Hematopoietic multipotent progenitor cell treated with erythropoietin and hydrocortisone succinate and interleukin-3 and kit ligand, for 15 days (in vitro differentiated cells): ENCODE measurements around the gene NUDT14.

Experiments
- DNase-seq: peaks from one replicate; pipeline ENCODE4 v3.0.0-alpha.2; 2015; ENCODE audit warnings: low spot score

Gene NUDT14

DNA sequence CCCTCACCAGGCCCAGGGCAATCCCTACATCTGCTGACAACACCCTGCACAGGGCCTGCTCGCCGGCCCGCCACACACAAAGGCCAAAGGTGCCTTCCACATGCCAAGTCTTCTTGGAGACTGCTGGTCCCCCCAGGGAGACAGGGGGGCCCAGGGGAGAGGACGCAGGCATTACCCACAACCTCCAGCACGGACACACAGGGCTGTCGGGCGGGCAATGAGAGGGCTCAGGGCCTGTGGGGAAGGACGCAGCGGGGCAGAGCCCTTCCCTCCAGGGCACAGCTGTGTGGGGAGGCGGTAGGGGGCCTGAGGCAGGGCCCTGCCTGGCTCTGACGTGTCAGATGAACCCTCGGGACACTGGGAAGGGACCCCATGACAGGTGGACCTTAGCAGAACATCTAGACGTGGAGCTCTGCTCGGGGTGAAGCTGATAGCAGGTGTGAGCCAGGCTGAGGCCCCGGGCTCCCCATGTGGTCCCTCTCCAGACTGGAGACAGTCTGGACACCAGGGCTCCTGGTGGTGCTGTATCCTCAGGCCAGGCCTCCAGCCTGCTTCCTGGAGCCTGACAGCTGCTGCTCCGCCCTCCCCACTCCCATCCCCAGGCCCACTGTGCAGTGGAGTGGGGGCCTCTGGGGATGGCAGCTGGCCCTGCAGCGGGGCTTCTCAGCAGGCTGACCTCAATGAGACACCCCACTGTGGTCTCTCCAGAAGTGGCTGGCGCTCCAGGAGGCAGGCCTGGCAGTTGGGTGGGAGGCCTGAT is 31.6 kb upstream of the NUDT14 start:
- DNase-seq = no peak

DNA sequence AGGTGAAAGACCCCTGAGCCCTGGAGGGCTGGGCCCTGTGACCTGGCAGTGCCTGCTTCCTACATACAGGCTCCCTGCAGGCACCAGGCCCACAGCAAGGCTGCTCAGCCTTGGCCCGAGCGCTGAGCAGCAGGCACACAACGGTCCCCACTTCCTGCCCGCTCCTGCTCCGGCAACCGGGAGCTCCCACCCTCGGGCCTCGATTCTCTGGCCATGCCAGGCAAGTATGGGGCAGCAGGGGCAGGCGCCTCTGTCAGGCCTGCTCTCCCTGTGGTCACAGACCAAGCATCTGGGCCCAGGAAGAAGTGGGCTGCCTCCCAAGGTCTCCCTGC is 30.6 kb upstream of the NUDT14 start:
- DNase-seq = no peak

GRCh38 chr14:105211086-105211757 is 30.1 kb upstream of the NUDT14 start:
- no peak for DNase-seq

GRCh38 chr14:105210266-105211025 is 29.3 kb upstream of the NUDT14 start:
- DNase-seq = no peak

DNA sequence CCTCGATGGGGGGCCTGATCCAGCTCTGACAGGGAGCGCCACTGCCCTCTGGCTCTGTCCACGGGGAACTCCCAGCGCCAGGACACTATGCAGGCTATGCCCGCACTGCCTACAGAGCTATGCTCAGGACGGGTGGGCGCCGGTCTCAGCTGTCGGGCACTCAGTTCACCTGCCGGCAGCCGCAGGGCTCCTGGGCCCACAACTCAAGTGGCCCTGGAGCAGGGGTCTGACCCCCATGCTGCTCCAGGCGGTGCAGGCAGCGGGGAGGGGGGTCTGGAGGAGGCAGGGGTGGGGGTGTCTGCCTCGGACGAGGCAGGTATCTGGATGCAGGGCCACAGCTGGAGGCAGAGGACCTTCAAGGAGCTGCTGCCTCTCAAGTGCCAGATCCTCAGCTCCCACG is 28.5 kb upstream of the NUDT14 start:
- no peak for DNase-seq

DNA sequence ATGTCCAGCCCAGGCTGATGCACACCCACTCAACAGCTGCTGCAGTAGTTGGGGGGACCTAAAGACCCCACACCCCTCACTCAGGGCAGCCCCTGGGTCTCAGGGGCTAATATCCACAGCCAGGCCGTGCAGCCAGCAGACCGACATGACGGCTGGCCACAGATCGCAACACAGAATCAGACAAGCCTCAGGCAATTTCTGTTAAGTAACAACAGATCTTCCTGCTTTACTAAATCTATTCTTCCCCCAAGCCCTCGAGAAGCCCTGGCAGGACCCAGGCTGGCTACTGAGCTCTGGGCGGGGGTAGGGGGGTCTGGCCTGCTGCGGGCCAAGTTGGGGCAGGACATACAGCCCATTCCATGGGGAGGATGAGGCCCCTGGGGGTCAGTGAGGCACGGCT is 28.0 kb upstream of the NUDT14 start:
- DNase-seq = no peak

DNA sequence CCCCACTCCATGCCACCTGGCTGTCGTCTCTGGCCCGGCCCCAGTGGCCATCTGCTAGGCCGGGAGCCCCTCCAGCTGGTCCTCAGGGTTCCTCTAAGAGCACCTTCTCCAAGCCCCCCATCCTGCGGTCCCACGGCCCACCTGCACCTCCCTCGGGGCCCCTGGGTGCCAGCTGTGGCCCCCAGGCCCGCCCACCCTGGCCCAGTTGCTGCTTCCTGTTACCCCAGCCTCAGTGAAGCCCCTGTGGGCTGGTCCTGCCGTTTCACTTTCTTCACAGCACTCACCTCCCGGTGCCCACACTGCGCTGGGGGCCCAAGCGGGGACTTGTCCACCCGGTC is 27.6 kb upstream of the NUDT14 start:
- DNase-seq = no peak

DNA sequence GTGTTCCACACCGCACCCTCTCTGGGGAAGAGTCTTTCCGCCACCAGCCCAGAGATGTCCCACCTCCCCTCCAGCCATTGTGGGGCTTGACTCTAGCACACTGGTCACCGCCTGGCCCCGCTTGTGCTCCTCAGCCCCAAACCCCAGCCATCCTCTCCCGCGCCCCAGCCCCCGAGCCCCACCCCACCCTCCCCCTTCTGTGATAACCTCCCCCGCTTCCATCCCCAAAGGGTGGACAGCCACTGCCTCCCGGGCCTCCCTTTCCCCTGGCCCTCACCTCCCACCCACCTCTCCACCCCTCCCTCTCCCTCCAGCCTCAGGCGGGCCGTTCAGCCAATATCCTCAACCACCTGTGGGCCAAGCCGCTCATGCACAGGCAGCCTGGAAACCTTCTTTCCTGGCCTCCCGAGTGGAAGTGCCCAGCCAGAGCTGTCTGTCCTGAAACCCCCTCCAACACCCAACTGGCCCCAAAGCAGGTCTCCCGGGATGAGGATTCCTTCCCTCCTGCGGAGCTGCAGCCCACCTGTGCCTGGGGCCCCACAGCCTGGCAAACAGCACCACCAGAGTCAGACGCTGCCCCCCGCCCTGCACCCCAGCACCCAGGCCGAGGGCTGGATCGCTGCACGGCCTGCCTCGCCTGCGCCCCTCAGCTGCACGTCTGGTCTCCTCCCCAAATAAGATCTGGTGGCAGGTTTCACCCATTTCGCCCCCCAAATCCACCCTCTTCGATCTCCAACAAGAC is 27.1 kb upstream of the NUDT14 start:
- no peak for DNase-seq

DNA sequence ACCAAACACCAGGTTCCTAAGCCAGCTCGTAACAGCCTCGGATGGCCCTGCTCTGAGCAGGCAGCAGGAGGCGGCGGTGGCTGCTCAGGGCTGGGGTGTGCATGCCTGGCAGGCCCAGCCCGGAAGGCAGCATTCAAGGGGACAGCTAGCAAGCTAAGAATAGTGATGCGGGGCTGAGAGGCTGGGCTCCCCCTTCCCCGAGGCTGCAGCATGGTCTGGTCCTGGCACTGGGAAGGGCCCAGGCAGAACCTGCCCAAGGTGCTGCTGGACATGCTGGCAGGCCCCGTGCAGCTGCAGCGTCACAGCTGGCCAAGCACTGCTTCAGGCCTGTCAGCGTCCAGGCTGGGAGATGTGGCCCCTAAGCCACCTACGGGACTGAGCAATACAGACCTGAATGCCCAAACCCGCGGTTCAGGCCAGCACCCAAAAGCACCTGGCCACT is 26.4 kb upstream of the NUDT14 start:
- DNase-seq = no peak

DNA sequence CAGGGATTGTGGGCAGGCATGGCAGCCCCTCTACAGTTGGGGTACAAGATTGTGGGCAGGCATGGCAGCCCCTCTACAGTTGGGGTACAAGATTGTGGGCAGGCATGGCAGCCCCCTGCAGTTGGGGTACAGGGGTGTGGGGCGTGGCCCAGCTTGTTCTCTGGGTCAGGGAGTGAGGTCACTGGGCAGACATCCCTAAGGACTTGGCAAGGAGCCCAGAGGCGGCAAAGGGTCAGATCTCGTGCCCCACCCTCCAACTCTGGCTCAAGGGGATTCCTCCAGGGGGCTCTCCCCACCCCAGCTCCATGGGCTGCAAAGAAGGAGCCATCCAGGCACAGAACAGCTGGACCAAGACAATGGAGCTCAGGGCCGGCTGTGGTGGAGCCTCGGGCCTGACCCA is 25.8 kb upstream of the NUDT14 start:
- no peak for DNase-seq

DNA sequence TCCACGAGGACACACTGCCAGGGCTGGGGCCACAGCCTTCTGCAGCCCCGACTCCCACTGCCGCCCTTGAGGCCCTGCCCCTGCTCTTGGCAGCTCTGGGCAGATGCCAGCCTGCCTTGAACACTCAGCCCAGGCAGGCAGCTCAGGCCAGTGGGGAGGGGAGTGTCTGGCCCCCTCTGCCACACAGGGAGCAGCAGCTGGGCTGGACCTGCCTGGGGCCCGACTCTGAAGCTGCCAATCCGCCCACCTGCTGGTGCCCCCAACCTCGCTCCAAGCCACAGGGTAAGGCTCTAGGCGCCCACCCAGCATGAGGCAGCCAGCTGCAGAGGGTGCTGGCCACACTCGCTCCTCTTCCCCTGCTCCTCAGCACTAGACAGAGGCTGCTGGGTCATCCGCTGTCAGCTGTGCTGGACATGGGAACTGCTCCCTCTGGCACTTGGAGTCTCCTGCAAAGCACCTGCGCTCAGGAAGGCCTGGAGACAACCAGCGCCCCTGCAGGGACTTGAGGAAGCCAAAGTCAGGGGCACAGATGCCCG is 24.6 kb upstream of the NUDT14 start:
- no peak for DNase-seq

DNA sequence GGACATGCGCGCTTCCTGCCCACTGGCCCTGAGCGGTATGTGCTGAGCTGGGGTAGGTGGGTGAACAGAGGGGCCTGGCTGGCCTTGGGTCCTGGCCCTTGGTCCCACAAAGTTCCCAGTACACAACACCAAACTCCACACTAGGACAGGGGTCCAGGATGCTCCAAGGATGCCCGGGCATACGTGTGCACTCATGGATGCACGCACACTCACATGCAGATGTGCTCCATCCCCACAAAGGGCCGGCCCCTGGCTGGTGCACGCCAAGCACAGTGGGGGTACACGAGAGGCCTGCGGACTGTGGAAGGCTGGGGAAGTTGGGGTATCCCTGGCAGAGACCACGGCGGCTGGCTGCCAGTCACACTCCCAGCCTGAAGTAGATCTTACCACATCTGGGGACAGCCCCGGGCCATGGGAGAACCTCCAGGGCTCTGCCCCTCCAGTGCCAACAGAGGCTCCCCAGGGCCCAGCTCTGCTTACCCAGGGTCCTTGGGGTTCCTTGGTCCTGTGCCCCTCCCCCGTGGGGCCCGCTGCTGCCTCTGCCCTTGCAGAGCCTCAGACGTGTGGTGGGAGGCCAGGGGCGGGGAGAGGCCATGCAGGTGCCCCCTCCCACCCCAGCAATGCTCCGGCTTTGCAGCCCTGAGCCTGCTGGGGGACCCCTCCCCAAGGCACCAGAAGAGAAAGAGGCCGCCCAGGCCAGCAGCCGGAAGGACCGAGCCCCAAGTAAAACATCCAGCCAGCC is 24.0 kb upstream of the NUDT14 start:
- no peak for DNase-seq

DNA sequence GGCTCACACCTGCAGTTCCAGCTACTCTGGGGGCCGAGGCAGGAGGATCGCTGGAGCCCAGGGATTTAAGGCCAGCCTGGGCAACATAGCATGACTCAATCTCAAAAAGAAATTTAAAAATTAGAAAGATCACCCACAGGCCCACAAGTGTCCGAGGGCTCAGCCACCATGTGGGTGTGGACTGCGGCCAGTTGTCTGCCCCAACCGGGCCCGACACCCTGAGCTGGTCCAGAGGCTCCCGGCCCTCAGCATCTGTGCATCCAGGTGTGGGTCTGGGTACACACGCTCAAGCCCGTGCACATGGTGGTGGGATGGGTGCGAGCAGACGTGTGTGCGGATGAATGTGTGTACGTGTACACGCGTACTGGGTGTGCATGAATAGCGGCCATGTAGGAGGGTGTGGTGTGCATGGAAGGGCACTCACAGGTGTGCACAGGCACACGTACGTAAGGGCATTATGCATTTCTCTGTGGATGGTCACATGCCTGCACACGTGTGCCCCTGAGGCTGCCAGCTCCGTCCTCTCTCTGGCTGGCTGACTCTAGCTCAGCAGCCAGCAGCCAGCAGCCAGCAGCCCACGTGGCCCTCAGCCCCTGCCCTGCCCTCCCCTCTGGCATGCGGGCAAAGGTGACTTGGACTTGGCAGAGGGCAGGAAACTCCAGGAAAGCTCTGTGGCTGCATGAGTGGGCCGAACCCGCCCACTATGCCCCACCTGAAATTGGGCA is 23.3 kb upstream of the NUDT14 start:
- no peak for DNase-seq

DNA sequence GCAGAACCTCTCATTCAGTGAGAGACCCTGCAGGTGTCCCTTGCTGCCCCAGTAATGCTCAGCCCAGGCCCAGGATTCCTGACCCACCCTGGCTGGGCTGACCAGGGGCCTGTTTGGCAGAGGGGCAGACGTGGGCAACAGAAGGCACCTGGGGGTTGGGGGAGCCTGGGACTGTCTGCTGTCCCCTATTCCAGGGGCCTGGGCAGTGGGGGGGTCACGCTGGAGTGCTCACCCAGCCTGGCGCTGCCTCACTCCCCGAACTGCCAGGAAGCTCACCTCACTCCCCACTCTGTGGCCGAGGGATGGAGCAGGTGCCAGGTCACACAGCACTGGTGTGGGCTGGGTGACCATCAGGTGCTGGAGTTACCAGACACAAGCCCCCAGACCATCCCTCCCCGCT is 22.6 kb upstream of the NUDT14 start:
- DNase-seq = no peak

- peak; percentile 56 for DNase-seq
Observed at GRCh38 chr14:105203057-105203531, 22.0 kb upstream of the NUDT14 start.

GRCh38 chr14:105201925-105202513 is 20.9 kb upstream of the NUDT14 start:
- DNase-seq = no peak

- DNase-seq = no peak
Observed at GRCh38 chr14:105201156-105201924, 20.2 kb upstream of the NUDT14 start.

DNA sequence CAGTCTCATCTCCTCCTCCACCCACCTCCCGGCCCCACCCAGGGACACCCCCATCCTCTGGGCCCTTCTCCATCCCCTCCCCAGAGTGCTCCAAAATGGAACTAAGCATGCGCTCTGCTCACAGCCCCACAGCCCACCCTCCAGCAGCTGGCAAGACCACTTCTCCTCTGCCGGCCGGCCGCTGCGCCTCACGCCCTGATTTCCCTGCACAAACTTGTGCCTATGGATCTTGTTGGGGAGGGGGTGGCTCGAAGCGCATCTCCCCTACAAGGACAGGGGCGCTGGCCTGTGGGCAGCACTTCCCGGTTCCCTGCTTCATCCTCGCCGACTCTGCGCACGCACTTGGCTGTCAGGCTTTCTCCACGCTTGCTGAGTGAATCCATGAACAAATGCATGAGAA is 19.5 kb upstream of the NUDT14 start:
- no peak for DNase-seq

DNA sequence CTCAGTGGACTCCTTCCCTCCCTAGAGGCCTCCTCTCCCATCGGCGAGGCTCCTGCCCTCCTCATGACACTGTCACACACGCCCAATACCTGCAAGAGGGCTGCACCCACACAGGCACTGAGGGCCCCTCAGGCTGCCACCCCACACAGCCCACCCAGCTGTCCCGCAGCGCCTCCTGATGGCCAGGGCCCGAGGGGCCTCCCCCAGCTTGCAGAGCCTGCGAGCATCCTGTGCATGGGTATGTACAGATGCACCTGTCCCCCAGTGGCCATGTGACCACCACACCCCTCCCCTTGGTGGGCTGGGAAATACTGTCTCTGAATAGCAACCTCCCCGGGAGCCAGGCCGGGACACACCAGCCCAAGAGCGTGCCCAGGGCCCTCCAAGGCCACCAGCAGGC is 19.0 kb upstream of the NUDT14 start:
- DNase-seq = no peak

DNA sequence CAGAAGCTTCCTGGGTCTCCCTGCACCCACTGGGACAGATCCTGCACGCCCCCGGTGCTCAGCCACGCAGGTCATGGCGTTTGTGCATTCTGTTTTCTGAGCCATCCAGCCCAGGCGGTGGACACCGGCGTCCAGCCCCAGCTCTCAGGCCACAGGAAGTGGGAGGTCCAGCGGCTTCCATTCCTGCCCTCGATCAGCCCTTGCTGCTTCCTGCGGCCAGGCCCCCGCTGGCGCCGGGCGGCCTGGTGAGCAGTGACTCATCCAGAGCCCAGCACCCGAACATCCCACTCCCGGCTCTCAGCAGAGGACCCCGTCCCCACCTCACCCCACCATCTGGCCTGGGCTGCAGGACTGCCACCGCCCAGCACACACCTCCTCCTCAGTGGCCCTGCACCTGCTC is 18.0 kb upstream of the NUDT14 start:
- DNase-seq = no peak
